ENCODE measurements around the gene KCNN3.

DNA sequence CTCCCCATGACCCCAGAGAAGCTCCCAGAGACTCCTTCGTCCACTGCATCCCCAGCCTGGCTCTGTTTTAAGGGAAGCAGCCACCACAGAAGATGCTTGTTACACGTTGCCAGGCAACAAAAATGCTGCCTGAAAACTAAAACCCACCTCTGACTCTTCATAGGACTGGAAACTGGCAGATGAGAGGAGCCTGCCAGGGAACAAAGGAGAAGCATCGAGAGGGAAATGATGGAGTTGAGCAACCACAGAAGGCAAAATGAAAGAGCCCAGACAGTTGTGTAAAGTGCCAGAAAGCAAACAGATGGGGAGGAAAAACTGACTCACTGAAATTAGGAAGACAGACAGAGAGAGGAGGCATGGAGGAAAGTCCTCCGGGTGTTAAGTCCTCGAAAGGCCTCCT is 118.4 kb downstream of the KCNN3 start:
- TF ChIP-seq, protein P1, sequence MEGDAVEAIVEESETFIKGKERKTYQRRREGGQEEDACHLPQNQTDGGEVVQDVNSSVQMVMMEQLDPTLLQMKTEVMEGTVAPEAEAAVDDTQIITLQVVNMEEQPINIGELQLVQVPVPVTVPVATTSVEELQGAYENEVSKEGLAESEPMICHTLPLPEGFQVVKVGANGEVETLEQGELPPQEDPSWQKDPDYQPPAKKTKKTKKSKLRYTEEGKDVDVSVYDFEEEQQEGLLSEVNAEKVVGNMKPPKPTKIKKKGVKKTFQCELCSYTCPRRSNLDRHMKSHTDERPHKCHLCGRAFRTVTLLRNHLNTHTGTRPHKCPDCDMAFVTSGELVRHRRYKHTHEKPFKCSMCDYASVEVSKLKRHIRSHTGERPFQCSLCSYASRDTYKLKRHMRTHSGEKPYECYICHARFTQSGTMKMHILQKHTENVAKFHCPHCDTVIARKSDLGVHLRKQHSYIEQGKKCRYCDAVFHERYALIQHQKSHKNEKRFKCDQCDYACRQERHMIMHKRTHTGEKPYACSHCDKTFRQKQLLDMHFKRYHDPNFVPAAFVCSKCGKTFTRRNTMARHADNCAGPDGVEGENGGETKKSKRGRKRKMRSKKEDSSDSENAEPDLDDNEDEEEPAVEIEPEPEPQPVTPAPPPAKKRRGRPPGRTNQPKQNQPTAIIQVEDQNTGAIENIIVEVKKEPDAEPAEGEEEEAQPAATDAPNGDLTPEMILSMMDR (CRISPR knock-in tag; IDR thresholded peaks at IDR 0.05), result no peak
- no peak for TF ChIP-seq ARNT (IDR thresholded peaks at IDR 0.05)
- TF ChIP-seq EP300 (IDR thresholded peaks at IDR 0.05; ENCODE audit: low read depth in 2 of 2, low read length in 2 of 2), result no peak
- TF ChIP-seq EP300 (CRISPR knock-in tag; IDR thresholded peaks at IDR 0.05; ENCODE audit: borderline replicate concordance), result no peak
- no peak for TF ChIP-seq CHD2 (IDR thresholded peaks at IDR 0.05; ENCODE audit: low read depth, low read length)
- no peak for TF ChIP-seq POLR2A (IDR thresholded peaks at IDR 0.05; ENCODE audit: insufficient read depth in 1 of 2, low read depth in 2 of 2, low read length in 2 of 2)
- no peak for TF ChIP-seq HNRNPK (IDR thresholded peaks at IDR 0.05; ENCODE audit: low read depth, low read length, poor library complexity, severe bottlenecking)
- TF ChIP-seq RXRA (CRISPR knock-in tag; IDR thresholded peaks at IDR 0.05), result no peak
- TF ChIP-seq ZNF616 (CRISPR knock-in tag; IDR thresholded peaks at IDR 0.05; ENCODE audit: low read depth), result no peak
- TF ChIP-seq, protein P2, sequence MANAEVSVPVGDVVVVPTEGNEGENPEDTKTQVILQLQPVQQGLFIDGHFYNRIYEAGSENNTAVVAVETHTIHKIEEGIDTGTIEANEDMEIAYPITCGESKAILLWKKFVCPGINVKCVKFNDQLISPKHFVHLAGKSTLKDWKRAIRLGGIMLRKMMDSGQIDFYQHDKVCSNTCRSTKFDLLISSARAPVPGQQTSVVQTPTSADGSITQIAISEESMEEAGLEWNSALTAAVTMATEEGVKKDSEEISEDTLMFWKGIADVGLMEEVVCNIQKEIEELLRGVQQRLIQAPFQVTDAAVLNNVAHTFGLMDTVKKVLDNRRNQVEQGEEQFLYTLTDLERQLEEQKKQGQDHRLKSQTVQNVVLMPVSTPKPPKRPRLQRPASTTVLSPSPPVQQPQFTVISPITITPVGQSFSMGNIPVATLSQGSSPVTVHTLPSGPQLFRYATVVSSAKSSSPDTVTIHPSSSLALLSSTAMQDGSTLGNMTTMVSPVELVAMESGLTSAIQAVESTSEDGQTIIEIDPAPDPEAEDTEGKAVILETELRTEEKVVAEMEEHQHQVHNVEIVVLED (CRISPR knock-in tag; IDR thresholded peaks at IDR 0.05; ENCODE audit: borderline replicate concordance), result no peak

All from HepG2 (cell line).